ENCODE results near the gene MYRFL.

MYRFL gene

GRCh38 chr12:69888901-69889300 is 63.9 kb downstream of the MYRFL start (continued):
- TF ChIP-seq, protein P1, sequence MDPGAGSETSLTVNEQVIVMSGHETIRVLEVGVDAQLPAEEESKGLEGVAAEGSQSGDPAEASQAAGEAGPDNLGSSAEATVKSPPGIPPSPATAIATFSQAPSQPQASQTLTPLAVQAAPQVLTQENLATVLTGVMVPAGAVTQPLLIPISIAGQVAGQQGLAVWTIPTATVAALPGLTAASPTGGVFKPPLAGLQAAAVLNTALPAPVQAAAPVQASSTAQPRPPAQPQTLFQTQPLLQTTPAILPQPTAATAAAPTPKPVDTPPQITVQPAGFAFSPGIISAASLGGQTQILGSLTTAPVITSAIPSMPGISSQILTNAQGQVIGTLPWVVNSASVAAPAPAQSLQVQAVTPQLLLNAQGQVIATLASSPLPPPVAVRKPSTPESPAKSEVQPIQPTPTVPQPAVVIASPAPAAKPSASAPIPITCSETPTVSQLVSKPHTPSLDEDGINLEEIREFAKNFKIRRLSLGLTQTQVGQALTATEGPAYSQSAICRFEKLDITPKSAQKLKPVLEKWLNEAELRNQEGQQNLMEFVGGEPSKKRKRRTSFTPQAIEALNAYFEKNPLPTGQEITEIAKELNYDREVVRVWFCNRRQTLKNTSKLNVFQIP (CRISPR knock-in tag; IDR thresholded peaks at IDR 0.05; ENCODE audit: borderline replicate concordance, low read depth), result no peak
- TF ChIP-seq OSR1 (CRISPR knock-in tag; IDR thresholded peaks at IDR 0.05) (no peak), BACH2 (CRISPR knock-in tag; IDR thresholded peaks at IDR 0.05; ENCODE audit: borderline replicate concordance) (no peak), RARB (CRISPR knock-in tag; IDR thresholded peaks at IDR 0.05) (no peak)

GRCh38 chr12:69894800-69895383 is 69.9 kb downstream of the MYRFL start:
- ATAC-seq, result no peak
- TF ChIP-seq GLIS3 (CRISPR knock-in tag; IDR thresholded peaks at IDR 0.05) (no peak), BACH2 (CRISPR knock-in tag; IDR thresholded peaks at IDR 0.05; ENCODE audit: borderline replicate concordance) (no peak), ZNF8 (CRISPR knock-in tag; IDR thresholded peaks at IDR 0.05) (no peak)

DNA sequence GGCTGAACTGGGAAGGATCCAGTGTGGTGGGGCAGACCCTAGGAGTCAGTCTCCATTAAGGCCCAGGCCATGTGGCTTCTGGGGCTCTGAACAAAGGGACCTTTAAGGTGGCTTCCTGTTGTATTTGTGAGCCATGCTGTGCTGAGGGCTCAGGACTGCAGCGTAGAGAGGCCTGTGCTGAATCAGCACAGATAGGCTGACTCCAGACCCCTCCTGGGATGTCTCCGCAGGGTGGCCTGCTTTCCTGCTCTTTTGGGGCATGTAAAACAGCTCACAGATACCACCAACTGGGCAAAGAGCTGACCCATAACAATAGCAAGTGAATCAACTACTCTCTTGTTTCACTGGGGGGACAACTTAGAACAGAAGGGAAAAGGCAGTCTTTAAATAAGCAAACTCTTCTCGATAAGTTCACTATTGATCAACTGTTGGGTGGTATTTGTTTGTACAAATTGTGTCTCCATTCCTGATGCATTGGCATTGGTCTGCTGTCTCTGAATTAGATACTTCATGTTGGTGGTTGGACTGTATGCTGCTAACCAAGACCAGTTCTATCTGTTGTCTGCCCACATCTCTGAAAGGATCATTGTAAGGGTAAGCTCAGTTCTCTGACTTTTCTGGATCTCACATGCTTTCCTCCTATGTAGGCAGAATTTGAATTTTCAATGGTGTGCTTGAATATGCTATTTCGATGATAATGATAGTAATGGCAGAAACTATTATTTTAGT is 71.8 kb downstream of the MYRFL start:
- ATAC-seq, result no peak
- TF ChIP-seq, protein P2, sequence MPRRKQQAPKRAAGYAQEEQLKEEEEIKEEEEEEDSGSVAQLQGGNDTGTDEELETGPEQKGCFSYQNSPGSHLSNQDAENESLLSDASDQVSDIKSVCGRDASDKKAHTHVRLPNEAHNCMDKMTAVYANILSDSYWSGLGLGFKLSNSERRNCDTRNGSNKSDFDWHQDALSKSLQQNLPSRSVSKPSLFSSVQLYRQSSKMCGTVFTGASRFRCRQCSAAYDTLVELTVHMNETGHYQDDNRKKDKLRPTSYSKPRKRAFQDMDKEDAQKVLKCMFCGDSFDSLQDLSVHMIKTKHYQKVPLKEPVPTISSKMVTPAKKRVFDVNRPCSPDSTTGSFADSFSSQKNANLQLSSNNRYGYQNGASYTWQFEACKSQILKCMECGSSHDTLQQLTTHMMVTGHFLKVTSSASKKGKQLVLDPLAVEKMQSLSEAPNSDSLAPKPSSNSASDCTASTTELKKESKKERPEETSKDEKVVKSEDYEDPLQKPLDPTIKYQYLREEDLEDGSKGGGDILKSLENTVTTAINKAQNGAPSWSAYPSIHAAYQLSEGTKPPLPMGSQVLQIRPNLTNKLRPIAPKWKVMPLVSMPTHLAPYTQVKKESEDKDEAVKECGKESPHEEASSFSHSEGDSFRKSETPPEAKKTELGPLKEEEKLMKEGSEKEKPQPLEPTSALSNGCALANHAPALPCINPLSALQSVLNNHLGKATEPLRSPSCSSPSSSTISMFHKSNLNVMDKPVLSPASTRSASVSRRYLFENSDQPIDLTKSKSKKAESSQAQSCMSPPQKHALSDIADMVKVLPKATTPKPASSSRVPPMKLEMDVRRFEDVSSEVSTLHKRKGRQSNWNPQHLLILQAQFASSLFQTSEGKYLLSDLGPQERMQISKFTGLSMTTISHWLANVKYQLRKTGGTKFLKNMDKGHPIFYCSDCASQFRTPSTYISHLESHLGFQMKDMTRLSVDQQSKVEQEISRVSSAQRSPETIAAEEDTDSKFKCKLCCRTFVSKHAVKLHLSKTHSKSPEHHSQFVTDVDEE (CRISPR knock-in tag; IDR thresholded peaks at IDR 0.05), result no peak
- no peak for TF ChIP-seq TOX (CRISPR knock-in tag; IDR thresholded peaks at IDR 0.05; ENCODE audit: borderline replicate concordance)
- TF ChIP-seq TCF4 (CRISPR knock-in tag; IDR thresholded peaks at IDR 0.05; ENCODE audit: borderline replicate concordance), result no peak
- TF ChIP-seq, protein P3, sequence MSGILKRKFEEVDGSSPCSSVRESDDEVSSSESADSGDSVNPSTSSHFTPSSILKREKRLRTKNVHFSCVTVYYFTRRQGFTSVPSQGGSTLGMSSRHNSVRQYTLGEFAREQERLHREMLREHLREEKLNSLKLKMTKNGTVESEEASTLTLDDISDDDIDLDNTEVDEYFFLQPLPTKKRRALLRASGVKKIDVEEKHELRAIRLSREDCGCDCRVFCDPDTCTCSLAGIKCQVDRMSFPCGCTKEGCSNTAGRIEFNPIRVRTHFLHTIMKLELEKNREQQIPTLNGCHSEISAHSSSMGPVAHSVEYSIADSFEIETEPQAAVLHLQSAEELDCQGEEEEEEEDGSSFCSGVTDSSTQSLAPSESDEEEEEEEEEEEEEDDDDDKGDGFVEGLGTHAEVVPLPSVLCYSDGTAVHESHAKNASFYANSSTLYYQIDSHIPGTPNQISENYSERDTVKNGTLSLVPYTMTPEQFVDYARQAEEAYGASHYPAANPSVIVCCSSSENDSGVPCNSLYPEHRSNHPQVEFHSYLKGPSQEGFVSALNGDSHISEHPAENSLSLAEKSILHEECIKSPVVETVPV (CRISPR knock-in tag; IDR thresholded peaks at IDR 0.05), result no peak
- no peak for TF ChIP-seq PPARA (CRISPR knock-in tag; IDR thresholded peaks at IDR 0.05; ENCODE audit: borderline replicate concordance)

DNA sequence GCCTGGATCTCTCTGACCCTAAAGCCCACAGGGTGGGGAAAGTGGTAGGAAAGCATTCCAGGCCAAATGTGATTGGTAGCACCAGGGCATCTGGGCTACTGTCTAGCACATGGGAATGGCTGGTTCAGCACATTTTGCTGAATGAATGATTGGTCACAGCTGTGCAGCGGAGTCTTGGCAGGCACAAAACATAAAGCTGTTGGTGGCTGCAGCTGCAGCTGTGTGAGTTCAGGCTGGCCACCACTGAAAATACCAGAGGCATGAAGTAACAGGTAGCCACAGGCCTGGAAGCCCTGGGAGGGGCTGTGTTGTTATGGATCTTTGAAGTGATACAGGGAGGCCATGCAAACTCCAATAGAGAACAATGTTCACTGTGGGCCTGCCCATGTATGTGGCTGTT is 72.7 kb downstream of the MYRFL start:
- ATAC-seq, result 0 out of 3 replicates have a peak, but pooled peaks have one; percentile 28
- TF ChIP-seq ISL1 (CRISPR knock-in tag; IDR thresholded peaks at IDR 0.05) (no peak), ZC3H10 (CRISPR knock-in tag; IDR thresholded peaks at IDR 0.05) (no peak), ZNF565 (CRISPR knock-in tag; conservative IDR thresholded peaks at IDR 0.05; ENCODE audit: low read depth) (no peak), RARB (CRISPR knock-in tag; IDR thresholded peaks at IDR 0.05) (no peak), GLIS3 (CRISPR knock-in tag; IDR thresholded peaks at IDR 0.05) (no peak), CSDC2 (CRISPR knock-in tag; IDR thresholded peaks at IDR 0.05) (no peak)
- TF ChIP-seq, protein P4, sequence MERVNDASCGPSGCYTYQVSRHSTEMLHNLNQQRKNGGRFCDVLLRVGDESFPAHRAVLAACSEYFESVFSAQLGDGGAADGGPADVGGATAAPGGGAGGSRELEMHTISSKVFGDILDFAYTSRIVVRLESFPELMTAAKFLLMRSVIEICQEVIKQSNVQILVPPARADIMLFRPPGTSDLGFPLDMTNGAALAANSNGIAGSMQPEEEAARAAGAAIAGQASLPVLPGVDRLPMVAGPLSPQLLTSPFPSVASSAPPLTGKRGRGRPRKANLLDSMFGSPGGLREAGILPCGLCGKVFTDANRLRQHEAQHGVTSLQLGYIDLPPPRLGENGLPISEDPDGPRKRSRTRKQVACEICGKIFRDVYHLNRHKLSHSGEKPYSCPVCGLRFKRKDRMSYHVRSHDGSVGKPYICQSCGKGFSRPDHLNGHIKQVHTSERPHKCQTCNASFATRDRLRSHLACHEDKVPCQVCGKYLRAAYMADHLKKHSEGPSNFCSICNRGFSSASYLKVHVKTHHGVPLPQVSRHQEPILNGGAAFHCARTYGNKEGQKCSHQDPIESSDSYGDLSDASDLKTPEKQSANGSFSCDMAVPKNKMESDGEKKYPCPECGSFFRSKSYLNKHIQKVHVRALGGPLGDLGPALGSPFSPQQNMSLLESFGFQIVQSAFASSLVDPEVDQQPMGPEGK (CRISPR knock-in tag; IDR thresholded peaks at IDR 0.05; ENCODE audit: borderline replicate concordance), result no peak

GRCh38 chr12:69898236-69898635 is 73.2 kb downstream of the MYRFL start:
- ATAC-seq, result no peak
- TF ChIP-seq ZFP30 (CRISPR knock-in tag; IDR thresholded peaks at IDR 0.05) (no peak), TCF4 (CRISPR knock-in tag; IDR thresholded peaks at IDR 0.05; ENCODE audit: borderline replicate concordance) (no peak), CSDC2 (CRISPR knock-in tag; IDR thresholded peaks at IDR 0.05) (no peak), ZC3H10 (CRISPR knock-in tag; IDR thresholded peaks at IDR 0.05) (no peak), OSR1 (CRISPR knock-in tag; IDR thresholded peaks at IDR 0.05) (no peak), BACH2 (CRISPR knock-in tag; IDR thresholded peaks at IDR 0.05; ENCODE audit: borderline replicate concordance) (no peak), PPARA (CRISPR knock-in tag; IDR thresholded peaks at IDR 0.05; ENCODE audit: borderline replicate concordance) (no peak), GLIS3 (CRISPR knock-in tag; IDR thresholded peaks at IDR 0.05) (no peak), ESRRG (CRISPR knock-in tag; IDR thresholded peaks at IDR 0.05) (no peak)
- TF ChIP-seq, protein P1 (CRISPR knock-in tag; IDR thresholded peaks at IDR 0.05; ENCODE audit: borderline replicate concordance, low read depth), result no peak
- TF ChIP-seq, protein P2 (CRISPR knock-in tag; IDR thresholded peaks at IDR 0.05), result no peak
